ENCODE measurements around the gene THUMPD2.
"Not testable (repeated sequence)": the region's sequence is repeated elsewhere in the genome, so short reads cannot be mapped to it uniquely, and the experiment has no call there.

THUMPD2 gene, protein sequence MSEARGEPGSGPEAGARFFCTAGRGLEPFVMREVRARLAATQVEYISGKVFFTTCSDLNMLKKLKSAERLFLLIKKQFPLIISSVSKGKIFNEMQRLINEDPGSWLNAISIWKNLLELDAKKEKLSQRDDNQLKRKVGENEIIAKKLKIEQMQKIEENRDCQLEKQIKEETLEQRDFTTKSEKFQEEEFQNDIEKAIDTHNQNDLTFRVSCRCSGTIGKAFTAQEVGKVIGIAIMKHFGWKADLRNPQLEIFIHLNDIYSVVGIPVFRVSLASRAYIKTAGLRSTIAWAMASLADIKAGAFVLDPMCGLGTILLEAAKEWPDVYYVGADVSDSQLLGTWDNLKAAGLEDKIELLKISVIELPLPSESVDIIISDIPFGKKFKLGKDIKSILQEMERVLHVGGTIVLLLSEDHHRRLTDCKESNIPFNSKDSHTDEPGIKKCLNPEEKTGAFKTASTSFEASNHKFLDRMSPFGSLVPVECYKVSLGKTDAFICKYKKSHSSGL

DNA sequence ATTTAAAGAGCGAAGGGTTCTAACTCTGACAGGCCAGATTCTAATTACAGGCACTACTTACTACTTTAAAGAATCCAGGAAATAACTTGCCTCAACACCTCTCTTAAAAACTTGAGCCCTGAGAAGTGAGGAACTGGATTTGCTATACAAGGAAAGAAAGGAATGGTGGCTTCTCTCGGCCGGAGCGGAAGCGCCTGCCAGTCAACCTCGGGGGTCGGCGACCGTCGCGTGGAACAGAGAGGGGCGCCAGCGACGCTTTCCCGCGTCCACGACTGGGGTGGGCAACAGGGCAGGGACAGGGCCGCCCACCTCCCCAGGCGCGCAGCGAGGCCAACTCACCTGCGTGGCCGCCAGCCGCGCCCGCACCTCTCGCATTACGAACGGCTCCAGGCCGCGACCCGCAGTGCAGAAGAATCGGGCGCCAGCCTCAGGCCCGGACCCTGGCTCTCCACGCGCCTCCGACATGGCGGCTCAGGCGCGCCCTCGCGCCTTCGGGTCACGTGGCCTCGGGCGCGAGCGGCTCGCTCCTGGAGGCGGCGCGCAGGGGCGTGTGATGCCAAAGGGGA, at the start of gene THUMPD2:
Gene THUMPD2, minus strand, starts transcription at position 484 of the 566 bp plus-strand sequence. Its CDS starts 19 bp downstream, at position 465.
- peak; percentile 61 for DNase-seq

DNA sequence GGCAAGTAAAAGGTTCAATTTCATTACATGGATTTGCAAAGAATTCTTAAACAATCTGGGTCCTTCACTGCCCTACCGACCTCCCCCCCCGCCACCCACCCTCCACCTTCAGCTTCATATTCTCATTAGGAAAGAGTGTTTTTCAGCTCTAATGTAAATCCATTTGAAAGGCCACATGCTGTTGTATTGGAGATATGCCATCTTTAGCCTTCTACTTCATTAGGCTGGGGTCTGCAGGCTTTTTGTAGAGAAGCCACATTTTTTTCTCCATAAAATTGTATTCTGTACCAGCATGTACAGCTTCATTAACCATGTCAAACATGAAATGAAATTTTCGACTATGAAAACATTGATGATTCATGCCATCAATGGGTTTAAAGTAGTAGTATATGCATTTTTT, 42.8 kb upstream of the THUMPD2 start:
- no peak for DNase-seq

DNA sequence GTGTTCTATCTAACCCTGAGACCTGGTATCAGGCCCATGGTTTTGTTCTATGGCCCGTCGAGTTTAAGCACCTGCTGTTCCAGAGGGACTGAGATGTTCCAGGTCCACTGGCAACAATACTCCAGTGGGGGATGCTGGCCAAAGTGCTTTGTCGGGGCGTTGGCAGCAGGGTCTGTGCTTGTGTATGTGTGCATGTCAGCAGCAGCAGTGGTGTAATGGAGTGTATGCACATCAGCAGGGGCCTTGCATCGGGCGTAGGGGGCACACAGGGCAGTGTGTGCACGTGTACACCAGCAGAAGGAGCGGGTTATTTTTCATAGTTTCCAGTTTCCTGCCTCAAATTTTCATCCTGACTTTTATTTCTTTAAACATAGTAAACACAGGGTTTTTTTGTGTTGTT, 37.8 kb upstream of the THUMPD2 start:
- no peak for DNase-seq

DNA sequence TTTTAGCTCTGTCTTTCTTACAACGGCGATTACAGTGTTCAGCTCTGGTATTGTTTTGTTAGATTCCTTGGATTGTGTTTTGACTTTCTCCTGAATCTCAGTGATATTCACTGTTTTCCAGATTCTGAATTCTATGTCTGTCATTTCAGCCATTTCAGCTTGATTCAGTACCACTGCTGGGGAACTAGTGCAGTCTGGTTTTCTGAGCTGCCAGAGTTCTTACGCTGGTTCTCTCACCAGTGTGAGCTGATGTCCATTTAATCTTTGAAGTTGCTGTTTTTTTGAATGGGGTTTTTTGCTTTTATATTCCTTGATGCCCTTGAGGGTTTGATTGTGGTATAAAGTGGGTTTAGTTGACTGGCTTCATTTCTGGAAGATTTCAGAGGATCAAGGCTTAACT, 37.4 kb upstream of the THUMPD2 start:
- DNase-seq = no peak

DNA sequence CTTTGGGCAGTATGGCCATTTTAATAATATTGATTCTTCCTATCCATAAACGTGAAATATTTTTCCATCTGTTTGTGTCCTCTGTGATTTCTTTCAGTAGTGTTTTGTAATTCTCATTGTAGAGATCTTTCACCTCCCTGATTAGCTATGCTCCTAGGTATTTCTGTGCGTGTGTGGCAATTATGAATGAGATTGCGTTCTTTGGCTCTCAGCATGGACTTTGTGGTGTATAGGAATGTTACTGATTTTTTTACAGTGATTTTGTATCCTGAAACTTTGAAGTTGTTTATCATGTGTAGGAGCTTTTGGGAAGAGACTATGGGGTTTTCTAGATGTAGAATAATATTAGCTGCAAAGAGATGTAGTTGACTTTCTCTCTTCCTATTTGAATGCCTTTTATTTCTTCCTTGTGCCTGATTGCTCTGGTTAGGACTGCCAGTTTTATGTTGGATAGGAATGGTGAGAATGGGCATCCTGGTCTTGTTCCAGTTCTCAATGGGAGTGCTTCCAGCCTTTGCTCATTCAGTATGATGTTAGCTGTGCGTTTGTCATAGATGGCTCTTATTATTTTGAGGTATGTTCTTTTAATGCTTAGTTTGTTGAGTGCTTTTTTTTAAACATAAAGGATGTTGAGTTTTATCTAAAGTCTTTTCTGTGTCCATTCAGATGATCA, 27.0 kb upstream of the THUMPD2 start:
- DNase-seq = no peak

DNA sequence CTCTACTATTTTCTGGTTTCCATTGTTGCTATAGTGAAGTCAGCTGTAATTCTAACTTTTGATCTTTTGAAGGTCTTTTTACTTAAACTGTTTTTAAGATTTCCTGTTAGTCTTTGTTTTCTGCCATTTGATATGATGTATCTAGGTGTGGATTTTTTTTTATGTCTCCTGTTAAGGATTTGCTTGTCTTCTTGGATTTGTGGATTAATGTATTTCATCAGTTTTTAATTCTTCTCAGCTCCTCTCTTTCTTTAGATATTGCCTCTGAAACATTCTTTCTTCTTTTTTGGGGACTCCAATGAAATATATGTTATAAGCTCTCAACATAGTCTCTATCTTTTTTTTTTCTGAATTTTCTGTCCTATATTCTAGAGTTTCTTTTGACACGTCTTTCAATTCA, 24.8 kb upstream of the THUMPD2 start:
- DNase-seq = no peak

GRCh38 chr2:39800752-39801151, 21.7 kb upstream of the THUMPD2 start:
- DNase-seq = no peak

- no peak for DNase-seq
Measured at GRCh38 chr2:39796134-39796533, 17.1 kb upstream of the THUMPD2 start.

DNA sequence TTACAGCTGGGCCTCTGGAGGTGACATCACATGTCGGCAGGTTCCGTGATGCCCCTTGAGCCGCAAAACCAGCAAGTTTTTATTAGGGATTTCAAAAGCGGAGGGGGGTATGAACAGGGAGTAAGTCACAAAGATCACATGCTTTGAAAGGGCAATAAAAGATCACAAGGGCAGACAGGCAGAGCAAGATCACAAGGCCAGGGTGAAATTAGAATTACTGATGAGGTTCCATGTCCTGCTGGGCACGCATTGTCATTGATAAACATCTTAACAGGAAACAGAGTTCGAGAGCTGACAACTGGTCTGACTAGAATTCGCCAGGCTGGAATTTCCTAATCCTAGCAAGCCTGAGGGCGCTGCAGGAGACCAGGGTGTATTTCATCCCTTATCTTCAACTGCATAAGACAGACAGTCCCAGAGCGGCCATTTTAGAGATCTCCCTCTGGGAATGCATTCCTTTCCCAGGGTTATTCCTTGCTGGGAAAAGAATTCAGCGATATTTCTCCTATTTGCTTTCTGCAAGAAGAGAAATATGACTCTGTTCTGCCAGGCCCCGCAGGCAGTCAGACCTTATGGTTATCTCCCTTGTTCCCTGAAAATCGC, 11.3 kb upstream of the THUMPD2 start:
- not testable (repeated sequence) for DNase-seq

DNA sequence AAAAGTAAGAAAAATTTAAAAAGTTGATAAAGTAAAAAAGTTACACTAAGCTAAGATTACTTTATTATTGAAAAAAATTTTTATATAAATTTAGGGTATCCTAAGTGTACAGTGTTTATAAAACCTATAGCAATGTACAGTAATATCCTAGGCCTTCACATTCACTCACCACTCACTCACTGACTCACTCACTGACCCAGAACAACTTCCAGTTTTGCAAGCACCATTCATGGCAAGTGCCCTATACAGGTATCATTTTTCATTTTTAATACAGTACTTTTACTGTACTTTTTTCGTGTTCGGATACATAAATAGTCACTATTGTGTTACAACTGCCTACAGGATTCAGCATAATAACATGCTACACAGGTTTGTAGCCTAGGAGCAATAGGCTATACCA, 8.9 kb upstream of the THUMPD2 start:
- DNase-seq = no peak

- no peak for DNase-seq
Measured at GRCh38 chr2:39786761-39787522, 7.9 kb upstream of the THUMPD2 start.

- no peak for DNase-seq
Measured at GRCh38 chr2:39782591-39782990, 3.5 kb upstream of the THUMPD2 start.

DNA sequence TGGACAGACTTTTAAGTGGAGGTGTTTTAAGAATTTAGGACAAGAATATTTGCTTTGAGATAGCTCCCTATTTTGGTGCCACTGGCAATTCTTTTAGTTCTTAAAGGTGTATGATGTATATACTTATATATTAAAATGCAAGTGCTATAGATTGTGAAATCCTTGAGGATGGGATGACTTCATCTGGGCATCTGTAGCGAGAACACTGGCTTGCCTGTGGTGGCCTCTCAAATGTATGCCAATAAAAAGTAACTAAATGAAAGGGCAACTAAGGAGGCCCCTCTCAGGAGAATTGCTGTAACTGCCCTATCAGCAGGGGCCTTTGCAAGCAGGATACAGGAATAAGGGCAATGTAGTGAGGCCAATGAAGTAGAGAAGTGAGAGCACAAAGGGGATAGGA, 2.6 kb upstream of the THUMPD2 start:
- no peak for DNase-seq

- no peak for DNase-seq
Measured at GRCh38 chr2:39780825-39781600, 2.0 kb upstream of the THUMPD2 start.

DNA sequence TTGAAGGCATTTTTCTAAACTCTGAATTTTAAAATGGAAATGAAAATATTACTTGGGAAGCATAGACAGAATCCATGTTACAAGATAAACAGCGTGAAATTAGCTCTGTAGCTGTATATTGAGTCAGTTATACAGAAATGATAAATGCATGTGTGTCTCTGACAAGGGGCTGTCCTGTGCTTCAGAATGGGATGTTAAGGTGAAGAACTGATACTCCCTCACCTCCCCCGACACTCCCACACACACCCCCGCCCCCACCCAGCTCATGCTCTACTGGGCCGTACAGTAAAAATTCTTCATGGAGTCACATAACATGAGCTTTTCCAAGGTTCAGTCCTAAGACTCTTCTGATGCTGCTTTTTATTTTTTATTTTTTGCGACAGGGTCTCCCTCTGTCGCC, 869 bp upstream of the THUMPD2 start:
- no peak for DNase-seq

DNA sequence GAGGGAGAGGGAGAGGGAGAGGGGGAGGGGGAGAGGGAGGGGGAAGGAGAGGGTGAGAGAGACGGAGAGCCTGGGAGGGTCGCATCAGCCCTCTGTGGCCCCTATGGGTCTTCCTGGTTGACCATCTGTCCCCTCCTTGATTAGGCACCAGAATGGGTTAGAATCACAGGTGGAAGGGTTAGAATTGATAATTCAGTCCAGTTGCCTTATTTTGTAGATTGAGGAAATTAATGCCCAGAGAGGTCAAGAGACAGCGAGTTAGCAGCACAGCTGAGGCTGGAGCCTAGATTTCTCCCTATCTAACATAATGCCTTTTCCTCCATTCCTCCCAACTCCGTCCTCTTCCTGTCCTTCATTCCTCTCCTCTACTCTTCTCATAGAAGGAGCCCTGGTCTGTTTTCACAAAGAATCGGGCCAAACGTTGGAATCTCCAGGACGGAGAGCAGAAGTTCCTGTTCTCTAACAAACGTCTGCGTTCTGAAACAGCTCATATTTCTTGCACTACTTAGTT, 338 bp upstream of the THUMPD2 start:
- DNase-seq = no peak

DNA sequence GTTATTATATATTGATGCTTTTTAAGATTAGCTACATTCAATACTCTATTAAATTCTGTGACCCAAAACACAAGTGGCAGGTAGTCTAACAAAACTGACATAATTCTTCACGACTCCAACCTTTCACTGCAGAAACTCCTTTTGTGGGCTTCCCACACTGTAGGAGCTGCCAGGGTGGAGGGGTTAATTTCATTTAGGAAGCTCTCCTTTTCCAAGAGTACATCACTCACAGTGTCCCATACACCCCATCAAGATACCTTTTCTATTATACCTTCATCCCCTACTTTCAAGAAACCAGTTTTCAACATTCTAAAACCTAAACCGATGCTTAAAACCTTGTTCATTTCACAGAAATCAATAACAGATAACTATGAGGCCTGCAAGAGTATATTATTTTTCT, 825 bp downstream of the THUMPD2 start:
- no peak for DNase-seq

DNA sequence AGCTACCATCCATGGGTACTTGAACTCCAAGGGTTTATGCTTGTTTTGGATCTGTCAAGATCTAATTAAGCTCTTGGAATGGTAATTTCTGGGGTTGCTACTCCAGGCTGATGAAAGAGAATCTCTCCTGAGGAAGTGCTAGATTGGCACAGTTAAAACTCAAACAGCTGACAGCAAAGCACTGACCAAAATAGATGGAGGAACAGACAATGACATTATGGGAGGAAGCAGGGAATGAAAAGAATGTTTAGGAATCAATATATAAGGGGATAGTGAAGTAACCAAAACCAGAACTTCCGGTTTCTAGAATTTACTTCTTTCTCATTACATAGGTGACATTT, 6.3 kb downstream of the THUMPD2 start:
- no peak for DNase-seq

GRCh38 chr2:39772086-39772811, 6.8 kb downstream of the THUMPD2 start:
- DNase-seq = no peak

DNA sequence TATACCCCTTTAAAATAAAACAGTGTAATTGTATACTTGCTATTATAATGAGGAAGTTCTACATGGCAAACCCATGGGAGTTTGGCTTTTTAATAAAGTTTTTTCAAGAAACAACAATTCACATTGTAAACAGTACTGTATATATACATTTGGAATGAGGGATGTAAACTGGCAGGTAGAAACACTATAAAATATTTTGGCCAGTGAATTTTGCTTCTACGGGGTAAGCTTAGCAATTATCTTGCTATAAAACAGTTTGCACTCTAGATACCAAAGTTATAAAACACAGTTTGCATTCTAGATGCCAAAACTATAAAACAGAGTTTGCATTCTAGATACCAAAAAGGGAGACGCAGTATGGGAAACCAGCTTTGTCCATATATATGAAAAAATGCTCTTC, 16.6 kb downstream of the THUMPD2 start:
- DNase-seq = no peak

DNA sequence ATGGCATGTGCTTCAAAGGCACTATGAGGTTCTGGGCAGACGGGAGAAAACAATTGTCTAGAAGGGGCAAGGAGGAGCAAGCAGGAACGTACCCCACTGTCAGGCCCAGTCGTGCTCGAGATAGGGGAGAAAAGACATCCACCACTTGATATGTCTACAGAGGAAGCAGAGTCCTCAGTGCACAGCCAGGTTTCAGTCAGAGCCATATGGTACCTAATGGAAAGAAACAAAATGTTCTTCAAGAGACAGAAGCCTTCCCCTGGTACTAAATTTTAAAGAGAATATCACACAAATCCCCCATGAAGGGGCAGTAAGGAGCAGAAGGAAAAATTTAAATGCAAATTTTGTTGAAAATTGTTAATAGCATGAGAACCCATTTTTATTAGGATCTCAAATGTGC, 21.9 kb downstream of the THUMPD2 start:
- DNase-seq = no peak

Data from NCI-H526 treated with DMSO at 0.1 percent for 48 hours (cell line).